ENCODE measurements around the gene TIMP3.

DNA sequence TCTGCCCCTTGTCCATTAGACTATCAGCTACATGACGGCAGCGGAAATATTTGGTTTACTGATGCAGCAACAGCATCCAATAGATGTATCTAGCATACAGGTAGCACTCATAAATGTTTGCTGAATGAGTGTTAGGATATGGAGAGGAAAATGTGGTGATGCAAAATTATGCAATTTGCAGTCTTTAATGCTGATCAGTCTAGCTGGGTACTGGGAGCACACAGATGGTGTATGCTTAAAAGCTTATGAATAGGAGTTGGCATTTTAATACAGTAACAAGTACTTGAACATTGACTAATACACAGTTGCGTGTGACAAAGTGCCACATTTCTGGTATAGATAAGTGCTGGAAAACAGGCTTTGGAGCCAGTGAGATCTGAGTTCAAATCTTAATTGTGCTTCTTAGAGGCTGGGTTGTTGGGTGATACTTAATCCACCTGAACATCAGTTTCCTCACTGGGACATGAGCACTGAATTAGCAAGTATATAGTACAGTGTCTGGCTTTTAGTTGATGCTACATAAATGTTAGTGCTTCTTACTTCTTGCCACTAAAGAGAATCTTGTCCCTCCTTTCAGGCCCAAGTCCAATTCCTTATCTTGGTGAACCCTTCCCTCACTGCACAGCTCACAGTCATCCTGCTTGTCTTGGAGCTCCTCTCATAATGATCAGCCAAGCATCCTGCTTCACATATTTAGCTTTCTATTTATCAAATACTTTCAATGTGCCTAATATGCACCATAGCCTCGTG, 99.6 kb downstream of the TIMP3 start:
- TF ChIP-seq, protein P1, sequence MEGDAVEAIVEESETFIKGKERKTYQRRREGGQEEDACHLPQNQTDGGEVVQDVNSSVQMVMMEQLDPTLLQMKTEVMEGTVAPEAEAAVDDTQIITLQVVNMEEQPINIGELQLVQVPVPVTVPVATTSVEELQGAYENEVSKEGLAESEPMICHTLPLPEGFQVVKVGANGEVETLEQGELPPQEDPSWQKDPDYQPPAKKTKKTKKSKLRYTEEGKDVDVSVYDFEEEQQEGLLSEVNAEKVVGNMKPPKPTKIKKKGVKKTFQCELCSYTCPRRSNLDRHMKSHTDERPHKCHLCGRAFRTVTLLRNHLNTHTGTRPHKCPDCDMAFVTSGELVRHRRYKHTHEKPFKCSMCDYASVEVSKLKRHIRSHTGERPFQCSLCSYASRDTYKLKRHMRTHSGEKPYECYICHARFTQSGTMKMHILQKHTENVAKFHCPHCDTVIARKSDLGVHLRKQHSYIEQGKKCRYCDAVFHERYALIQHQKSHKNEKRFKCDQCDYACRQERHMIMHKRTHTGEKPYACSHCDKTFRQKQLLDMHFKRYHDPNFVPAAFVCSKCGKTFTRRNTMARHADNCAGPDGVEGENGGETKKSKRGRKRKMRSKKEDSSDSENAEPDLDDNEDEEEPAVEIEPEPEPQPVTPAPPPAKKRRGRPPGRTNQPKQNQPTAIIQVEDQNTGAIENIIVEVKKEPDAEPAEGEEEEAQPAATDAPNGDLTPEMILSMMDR (optimal IDR thresholded peaks at IDR 0.05 in 1 of 3, IDR thresholded peaks at IDR 0.05 in 1 of 3, conservative IDR thresholded peaks at IDR 0.05 in 1 of 3; ENCODE audit: extremely low read depth in 1 of 3, insufficient read depth in 2 of 3, low read length in 3 of 3): no peak
- no peak for TF ChIP-seq EZH2 (IDR thresholded peaks at IDR 0.05; ENCODE audit: low read length)
